HG02970 (cell line): ENCODE measurements around the gene CAPN15.
"Not testable (repeated sequence)": the region's sequence is repeated elsewhere in the genome, so short reads cannot be mapped to it uniquely, and the experiment has no call there.

Experiments used
- ATAC-seq: cut with Tn5 transposase; IDR thresholded peaks from one replicate; pipeline ENCODE4 v1.9.1; 2021; ENCODE audit warnings: mild to moderate bottlenecking, moderate library complexity, moderate number of reproducible peaks; ENCODE audit not compliant: unreplicated experiment, low FRiP score

The CAPN15 gene

GRCh38 chr16:588889-589657, 61.6 kb downstream of the CAPN15 start:
- peak; percentile 62 for ATAC-seq

- ATAC-seq: peak; percentile 71
Observed at GRCh38 chr16:589658-590187, 62.2 kb downstream of the CAPN15 start, which contains the start of gene RAB40C. Gene RAB40C (plus strand): TSS chr16:590066. CDS start chr16:590292, 226 bp downstream.

- ATAC-seq: no peak
Observed at GRCh38 chr16:590188-590814, 62.8 kb downstream of the CAPN15 start.

- no peak for ATAC-seq
Observed at GRCh38 chr16:590815-591200, 63.3 kb downstream of the CAPN15 start.

- no peak for ATAC-seq
Observed at GRCh38 chr16:591231-591630, 63.7 kb downstream of the CAPN15 start.

- ATAC-seq: no peak
Observed at GRCh38 chr16:591892-592517, 64.5 kb downstream of the CAPN15 start.

GRCh38 chr16:592518-593306, 65.2 kb downstream of the CAPN15 start:
- no peak for ATAC-seq

- ATAC-seq: no peak
Observed at GRCh38 chr16:593406-593805, 65.9 kb downstream of the CAPN15 start.

GRCh38 chr16:593807-594206, 66.3 kb downstream of the CAPN15 start:
- no peak for ATAC-seq

GRCh38 chr16:595094-595528, 67.6 kb downstream of the CAPN15 start:
- no peak for ATAC-seq

- no peak for ATAC-seq
Observed at GRCh38 chr16:595942-596735, 68.6 kb downstream of the CAPN15 start.

GRCh38 chr16:596736-597060, 69.2 kb downstream of the CAPN15 start:
- no peak for ATAC-seq

- not testable (repeated sequence) for ATAC-seq
Observed at GRCh38 chr16:597655-598054, 70.1 kb downstream of the CAPN15 start.

GRCh38 chr16:598823-599739, 71.6 kb downstream of the CAPN15 start:
- no peak for ATAC-seq

- ATAC-seq: no peak
Observed at GRCh38 chr16:600781-601180, 73.3 kb downstream of the CAPN15 start.

GRCh38 chr16:603933-604332, 76.4 kb downstream of the CAPN15 start:
- ATAC-seq: no peak
